Fibroblast of upper back skin (primary cell): ENCODE data around the gene GGCX.
"Not testable (repeated sequence)": the region's sequence is repeated elsewhere in the genome, so short reads cannot be mapped to it uniquely, and the experiment has no call there.

Experiments
- DNase-seq: peaks from one replicate; pipeline ENCODE4 v3.0.0-alpha.2; 2013

Gene GGCX

DNA sequence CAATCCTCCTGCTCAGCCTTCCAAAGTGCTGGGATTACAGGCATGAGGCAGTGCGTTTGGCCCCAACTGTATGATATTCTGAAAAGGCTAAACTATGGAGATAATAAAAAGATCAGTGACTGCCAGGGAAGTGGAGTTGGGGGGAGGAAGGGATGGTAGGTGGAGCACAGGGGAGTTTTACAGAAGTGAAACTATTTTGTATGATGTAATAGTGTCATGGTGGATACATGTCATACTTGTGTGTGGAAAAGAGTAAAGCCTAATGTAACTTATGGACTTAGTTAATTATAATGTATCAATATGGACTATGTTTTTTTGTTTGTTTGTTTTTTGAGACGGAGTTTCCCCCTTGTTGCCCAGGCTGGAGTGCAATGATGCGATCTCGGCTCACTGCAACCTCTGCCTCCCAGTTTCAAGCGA, 2.9 kb upstream of the GGCX start:
- no peak for DNase-seq

GRCh38 chr2:85560812-85561279, 447 bp downstream of the GGCX start:
- no peak for DNase-seq

DNA sequence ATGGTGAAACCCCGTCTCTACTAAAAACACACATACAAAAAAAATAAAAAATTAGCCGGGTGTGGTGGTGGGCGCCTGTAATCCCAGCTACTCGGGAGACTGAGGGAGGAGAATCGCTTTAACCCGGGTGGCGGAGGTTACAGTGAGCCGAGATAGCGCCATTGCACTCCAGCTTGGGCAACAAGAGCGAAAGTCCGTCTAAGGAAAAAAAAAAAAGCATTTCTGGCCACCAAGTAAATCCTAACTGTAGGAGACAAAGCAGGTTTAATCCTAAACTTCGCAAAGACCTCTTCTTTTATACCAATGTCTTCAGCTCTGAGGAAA, 928 bp downstream of the GGCX start:
- DNase-seq, result not testable (repeated sequence)

DNA sequence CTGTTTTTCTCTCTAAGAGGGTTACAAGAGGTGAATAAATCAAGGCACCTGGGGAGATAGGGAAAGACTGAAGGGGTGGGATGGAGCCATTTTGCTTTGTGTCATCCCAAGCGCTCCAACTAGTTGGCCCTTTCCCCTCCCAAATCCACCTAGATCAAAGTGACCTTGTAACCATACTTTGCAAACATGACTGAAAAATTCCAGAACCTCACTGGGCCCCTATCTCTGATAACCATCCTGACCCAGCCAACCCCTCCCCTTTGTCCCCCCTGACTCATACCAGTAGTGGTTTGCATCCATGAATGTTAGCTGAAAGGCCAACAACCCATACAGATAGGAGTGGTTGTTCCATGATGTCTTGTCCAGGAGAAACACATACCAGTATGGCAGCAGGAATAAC, 3.1 kb downstream of the GGCX start:
- DNase-seq, result no peak

DNA sequence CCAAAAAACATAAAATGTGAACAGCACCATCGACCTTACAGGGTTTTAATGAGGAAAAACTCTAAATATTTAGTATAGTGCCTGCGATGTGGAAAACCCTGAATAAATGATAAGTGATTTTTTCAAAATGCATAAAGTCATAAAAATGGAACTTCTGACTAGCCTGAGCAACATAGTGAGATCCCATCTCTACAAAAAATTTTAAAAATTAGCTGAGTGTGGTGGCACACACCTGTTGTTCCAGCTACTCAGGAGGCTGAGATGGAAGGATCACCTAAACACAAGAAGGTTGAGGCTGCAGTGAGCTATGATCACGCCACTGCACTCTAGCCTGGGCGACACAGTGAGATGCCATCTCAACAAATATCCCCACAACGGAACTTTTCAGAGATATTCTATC, 4.2 kb downstream of the GGCX start:
- no peak for DNase-seq

DNA sequence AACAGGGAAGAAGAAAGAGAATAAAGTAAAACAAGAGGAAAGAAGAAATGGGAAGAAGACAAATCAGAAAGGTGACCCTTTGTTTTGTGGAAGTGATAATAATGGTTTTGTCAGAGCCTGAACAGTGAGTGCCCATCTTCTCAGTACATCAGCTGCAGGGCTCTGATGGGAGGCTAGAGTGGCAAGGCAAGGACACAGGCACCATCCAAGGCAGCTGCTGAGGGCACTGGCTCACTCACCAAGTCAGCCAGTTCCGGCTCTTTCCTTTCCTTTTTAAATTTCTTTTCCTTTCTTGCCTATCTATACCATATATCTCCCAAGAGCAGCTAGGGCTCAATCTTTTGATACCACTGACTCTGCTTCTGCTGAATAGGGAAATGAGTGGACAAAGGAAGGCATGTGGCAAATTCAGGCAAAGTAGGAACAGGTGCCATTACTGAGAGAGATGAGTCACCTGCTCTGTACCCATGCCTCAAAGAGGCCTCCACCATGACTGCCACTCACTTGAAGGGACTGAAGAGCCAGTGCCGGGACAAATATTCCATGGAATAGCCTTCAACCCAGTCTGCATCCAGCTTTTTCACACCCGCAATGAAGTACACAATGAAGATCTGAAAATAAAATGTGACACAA, 6.2 kb downstream of the GGCX start:
- DNase-seq, result no peak

DNA sequence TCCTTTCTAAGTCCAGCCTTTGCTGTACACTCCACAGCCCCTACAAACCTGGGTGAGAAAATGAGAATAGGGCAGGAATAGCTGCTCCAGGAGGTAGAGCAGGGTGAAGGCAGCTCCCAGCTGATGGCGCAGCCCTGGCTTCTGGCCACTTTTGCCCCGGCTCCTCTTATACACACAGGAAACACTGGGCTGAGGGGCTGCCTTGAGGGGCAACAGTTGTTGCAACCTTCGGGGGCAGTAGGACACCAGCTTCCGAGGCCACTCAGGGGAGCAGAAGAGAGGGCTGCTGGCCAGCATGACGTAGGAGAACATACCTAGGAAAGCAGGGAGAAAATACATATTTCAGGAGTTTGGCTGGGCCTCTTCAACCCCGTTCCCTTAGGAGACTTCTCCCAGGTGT, 8.1 kb downstream of the GGCX start:
- DNase-seq, result no peak

DNA sequence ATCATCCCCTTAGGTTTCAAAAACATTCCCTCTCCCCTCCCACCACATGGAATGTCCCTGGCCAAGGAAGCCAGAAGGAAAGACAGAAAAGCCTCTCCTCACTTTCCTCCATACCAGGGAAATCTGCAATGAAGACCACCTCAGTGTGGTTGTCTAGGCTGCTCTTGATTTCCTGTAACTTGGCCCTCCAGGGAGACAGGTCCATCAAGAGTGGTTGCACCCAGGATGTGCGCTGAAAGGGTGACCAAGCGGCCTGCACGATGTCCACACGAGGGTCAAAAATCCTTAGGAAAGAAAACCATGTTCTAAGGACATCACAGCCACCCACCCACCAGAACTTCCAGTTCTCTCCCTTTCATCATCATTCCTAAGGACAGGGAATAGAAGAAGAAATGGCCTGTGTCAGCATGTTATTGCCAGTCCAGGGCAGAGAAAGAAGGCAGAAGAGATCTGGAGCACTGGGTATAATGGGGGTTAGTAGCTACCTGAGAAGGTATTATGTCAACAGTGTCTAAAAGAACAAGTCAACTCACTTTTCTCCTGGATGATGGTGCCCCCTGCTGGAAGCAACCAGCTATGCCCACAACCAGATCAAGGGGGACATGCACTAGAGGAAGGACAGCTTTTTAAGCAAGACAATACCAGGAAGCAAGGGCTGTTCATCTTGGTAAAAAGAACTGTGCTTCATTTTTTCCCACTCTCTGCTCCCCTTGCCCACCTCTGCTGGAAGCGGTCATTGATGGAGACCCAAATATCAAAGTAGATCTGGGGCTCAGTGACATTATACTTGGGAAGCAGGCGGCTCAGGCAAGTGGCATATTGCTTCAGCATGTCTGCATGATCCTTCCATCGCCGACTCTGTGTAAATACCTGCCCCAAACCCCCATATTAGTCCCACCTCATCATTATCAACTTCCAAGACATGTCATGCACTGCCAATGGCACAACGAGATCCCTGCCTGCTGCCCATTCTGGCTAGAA, 9.3 kb downstream of the GGCX start:
- DNase-seq, result peak; percentile 69

DNA sequence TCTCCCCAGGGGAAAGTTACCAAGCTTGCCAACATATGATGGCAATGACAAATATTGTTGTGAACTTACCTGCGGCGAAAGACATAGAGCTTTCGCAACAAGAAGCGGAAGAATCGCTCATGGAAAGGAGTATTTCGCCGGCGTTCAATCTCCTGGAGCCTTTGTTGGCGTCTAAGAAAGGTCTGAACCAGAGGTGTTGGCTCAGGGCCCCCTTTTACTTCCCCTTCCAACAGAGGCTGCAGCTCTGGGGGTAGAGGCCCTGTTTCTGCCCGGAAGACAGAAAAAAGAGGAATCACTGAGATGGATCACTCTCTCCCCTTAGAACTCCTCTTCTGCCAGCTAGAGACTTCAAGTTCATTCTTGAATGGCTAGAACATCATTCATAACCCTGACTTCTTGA, 10.8 kb downstream of the GGCX start:
- no peak for DNase-seq

DNA sequence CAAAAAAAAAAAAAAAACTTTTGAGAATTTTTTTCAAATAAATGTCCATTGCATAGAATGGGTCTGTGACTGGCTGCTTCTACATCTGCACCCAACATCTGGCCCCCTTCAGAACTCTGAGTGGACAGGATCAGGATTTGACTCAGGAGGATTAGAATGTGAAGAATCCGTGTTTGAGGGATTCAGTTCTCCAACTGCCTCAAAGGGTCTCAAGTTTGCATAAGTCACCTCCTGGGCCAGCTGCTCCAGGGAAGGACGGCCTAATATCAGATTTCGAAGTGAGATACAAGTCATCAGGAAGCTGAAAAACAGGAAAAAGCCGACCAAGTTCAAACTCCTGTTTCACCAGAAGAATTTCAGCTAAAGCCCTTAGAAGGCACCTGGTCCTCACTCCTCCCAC, 11.5 kb downstream of the GGCX start:
- peak; percentile 94 for DNase-seq

DNA sequence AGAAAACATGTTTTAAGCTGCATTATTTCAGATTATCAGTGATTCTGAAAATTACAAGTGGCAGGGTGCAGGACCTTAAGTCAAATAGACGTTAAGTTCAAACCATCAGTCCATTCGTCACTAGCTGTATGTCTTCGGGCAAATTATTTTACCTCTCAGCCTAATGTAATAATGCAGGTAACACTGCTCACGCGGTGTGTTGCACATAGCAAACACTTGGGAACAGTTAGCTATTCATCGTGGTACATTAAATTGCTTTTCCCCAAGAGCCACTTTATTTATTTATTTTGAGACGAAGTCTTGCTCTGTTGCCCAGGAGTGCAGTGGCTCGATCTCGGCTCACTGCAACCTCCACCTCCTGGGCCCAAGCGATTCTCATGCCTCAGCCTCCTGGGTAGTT, 12.2 kb downstream of the GGCX start:
- no peak for DNase-seq

DNA sequence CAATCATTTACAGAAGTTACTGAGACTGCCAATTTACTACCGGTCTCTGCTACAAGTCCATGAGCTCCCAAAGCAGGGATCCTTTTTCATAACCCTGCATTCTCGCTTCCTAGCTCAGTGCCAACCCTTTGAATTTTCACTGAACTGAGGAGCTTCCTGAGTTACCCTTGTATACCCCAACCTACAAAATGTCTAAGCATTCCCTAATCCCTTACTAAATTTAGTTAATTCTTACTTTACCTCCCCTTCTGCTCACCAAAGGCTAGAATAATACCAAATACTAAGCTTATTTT, 12.7 kb downstream of the GGCX start:
- DNase-seq, result no peak

GRCh38 chr2:85547859-85548607, 13.3 kb downstream of the GGCX start:
- peak; percentile 24 for DNase-seq

- no peak for DNase-seq
These were observed 14.0 kb downstream of the GGCX start for GRCh38 chr2:85547089-85547858.

GRCh38 chr2:85545780-85546240, 15.5 kb downstream of the GGCX start:
- DNase-seq, result no peak

DNA sequence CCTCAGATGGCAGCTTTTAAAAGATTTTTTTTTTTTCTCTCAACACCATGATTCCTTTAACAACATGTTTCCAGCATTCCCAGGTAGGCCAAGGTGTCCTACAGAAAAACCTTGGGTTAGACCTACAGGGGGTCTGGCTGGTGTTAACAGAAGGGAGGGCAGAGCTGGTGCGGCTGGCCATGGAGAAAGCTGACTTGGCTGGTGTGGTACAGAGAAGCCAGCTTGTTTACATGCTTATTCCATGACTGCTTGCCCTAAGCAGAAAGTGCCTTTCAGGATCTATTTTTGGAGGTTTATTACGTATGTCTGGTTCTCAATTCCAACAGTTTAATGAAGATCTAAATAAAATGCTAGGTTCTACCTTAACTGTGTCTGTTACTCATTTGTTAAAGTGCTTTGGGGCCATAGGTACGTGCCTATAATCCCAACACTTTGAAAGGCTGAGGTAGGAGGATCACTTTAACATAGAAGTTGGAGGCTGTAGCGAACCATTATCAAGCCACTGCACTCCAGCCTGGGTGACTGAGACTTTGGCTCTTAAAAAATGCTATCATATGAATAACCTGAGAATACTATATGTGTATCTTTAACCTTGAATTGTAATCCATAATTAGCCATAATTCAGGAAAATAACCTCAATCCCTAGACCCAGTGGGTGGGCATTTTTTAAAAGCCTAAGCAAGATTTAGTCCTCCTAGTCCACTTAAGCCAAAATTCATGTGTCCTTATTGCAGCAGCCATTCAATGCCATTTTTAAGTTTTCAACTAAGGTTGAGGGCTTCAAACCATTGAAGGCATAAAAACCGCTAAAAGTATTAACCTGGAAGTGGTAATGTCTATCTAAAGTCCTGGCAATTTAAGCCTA, 16.1 kb downstream of the GGCX start:
- not testable (repeated sequence) for DNase-seq

DNA sequence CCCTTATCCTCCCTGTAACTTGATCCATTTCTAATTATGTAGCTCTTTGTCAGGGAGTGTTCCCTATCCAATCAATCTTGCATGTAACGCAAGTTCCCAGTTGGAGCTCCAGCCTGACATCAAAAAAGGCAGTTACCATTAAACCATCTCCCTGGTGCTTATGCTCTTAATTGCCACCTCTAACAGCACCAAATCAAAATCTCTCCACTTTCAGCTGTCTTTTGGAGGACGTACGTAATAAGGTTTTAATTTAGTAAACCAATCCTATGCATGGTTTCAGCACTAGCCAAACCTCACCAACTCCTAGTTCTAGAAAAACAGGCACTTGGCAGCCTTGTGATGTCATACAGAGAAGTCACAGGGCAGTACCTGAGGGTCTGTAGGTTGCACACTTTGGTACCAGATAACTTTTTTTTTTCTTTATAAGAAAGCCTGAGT, 17.0 kb downstream of the GGCX start:
- DNase-seq, result not testable (repeated sequence)

GRCh38 chr2:85542777-85543176, 18.5 kb downstream of the GGCX start:
- no peak for DNase-seq

DNA sequence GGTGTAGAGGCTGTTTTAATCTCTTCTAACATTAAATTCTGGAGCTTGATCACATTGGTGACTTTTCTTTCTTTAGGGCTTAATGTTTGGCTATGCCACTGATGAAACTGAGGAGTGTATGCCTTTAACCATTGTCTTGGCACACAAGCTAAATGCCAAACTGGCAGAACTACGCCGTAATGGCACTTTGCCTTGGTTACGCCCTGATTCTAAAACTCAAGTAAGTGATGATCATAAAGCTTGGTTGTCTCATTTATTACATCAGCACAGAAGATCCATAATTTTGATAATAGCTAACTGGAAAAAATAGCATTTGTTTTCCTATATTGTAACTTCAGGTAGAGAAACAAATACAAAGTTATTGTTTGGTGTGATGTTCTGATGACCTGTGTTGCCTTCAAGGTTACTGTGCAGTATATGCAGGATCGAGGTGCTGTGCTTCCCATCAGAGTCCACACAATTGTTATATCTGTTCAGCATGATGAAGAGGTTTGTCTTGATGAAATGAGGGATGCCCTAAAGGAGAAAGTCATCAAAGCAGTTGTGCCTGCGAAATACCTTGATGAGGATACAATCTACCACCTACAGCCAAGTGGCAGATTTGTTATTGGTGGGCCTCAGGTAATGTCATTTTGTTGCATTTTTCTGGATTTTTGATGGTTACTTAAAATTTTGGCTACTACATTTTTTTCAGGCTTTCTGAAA, 19.4 kb downstream of the GGCX start:
- no peak for DNase-seq

DNA sequence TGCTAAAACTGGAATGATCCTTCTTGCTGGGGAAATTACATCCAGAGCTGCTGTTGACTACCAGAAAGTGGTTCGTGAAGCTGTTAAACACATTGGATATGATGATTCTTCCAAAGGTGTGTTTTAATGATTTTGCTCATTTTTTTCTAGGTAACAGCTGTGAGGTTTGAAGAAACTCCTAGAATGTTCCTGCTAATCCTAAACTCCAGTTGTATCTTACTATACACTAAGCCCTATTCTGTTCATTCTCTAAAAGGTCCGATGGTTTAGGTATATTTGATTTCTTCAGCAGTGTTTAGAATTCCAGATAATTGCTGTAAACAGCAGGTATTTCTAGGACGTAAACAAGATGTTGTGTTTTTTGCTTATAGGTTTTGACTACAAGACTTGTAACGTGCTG, 20.0 kb downstream of the GGCX start:
- no peak for DNase-seq

DNA sequence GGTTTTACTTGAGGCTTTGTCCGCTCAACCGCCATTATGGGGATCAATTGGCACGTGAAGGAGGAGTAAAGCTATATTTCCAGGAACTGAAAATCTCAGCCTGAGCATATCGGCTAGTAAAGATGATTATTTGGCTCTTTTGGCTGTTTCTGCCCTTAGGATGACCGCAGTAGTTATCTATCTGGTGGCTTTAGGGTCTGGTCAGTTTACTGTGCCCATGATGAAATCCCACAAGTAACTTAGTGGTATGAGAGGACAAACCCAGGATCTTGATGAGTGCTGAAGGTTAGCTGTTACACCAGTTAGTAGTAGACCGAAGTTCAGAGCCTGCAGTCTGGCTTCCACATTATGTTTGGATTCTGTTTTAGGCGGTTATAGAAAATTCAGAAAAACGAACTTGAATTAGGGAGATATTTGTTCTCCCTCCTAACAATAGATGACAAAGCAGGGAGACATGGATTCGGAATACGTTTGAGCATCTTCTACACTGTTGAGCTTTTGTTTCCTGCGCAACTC, 21.1 kb downstream of the GGCX start:
- DNase-seq, result no peak
